AG04450 (cell line): ENCODE results near the gene LARP6. TPM values are rescaled to one million over a fixed set of nuclear protein-coding genes. Genes with fewer than 3 reads are reported as not detected.

Experiments used
- CTCF ChIA-PET: fragments of 300-600, 350-600 bp; formaldehyde crosslinking; extraction: SDS; loops from one replicate; lab custom pipeline; 2022; ENCODE audit warnings: antibody characterized with exemption, inconsistent platforms; lab: Charles Lee
- POLR2A ChIA-PET: fragments of 350-600 bp; formaldehyde crosslinking; extraction: SDS; loops from one replicate; lab custom pipeline; 2021; ENCODE audit warnings: antibody characterized with exemption, inconsistent platforms; lab: Yijun Ruan, JAX
- DNase-seq: peaks from one replicate; pipeline ENCODE4 v3.0.0-alpha.2; 2011; ENCODE audit warnings: low read depth, low spot score
- H3K27ac ChIP-seq: one replicate; pipeline ENCODE4 v1.5.1; 2012; ENCODE audit warnings: low read depth, low read length, control low read depth
- H3K27me3 ChIP-seq: one replicate; pipeline ENCODE4 v1.6.0; 2012; ENCODE audit warnings: low read length; ENCODE audit not compliant: control insufficient read depth, insufficient read depth
- H3K4me3 ChIP-seq: 2 replicates; pipeline ENCODE4 v1.5.1; 2011; ENCODE audit warnings: mild to moderate bottlenecking, low read depth, low read length, control low read depth
- H3K9me3 ChIP-seq: 2 replicates; pipeline ENCODE4 v1.5.1; 2012; ENCODE audit warnings: low read length; ENCODE audit not compliant: control insufficient read depth, insufficient read depth
- CTCF ChIP-seq: IDR thresholded peaks from 2 replicates; pipeline ENCODE4 v1.5.1; 2011; ENCODE audit warnings: low read depth, low read length, control low read depth, inconsistent platforms
- polyA plus RNA-seq: library from polyadenylated mRNA; depleted of rRNA; stranded (reverse); fragments of >200 nt; gene quantifications from 2 replicates; pipeline ENCODE4 v1.2.3, GENCODE V29; 2011

LARP6 gene
- polyA plus RNA-seq, 1 experiment = 235 TPM

- POLR2A ChIA-PET = no interaction called here
- no peak for DNase-seq
- CTCF ChIA-PET = interaction anchor here (2.7 to 4.3 kb wide), 2 partner anchors 18 to 45 kb away, joined by 9 to 21 read pairs; no protein-coding TSS in a partner anchor
- Histone ChIP-seq H3K27me3 (no peaks in the 10 kb centered on the region), H3K27ac (no peak overlapping the region), H3K9me3 (no peaks in the 10 kb centered on the region; the same call in 1 of the 2 replicates), H3K4me3 (no peak overlapping the region)
- TF ChIP-seq CTCF = no peak
These were observed 24.4 kb downstream of the LARP6 start for GRCh38 chr15:70829371-70830166.

DNA sequence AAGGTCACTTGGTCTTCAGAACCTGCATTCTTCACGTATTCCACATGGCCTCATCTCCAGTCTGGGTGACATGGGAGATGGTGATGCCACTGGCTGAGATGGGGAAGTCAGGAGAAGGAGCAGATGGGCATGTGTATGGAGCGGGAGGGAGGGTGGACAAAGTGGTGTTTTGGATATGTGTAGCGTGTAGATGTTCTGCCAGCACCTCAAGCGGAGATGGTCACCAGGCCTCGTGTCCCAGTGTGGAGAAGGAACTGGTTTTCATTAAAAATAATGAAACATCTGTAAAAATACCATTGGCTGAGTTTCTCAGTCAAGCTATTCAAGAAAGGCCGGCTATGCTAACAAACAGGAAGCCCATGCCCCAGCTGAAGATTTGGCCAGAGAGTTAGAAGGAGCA, 26.2 kb downstream of the LARP6 start:
- no peak overlapping the region for H3K27ac ChIP-seq
- POLR2A ChIA-PET = no interaction called here
- CTCF ChIA-PET = no interaction called here

GRCh38 chr15:70826634-70827033, 27.3 kb downstream of the LARP6 start:
- CTCF ChIA-PET = interaction anchor here (1.2 to 4.4 kb wide), 6 partner anchors 15 to 143 kb away, joined by 3 to 67 read pairs (median 4); no protein-coding TSS in a partner anchor
- Histone ChIP-seq H3K9me3 (no peaks in the 10 kb centered on the region), H3K27ac (no peak overlapping the region), H3K4me3 (no peak overlapping the region), H3K27me3 (no peaks in the 10 kb centered on the region)
- POLR2A ChIA-PET = interaction anchor here (1.2 to 2.1 kb wide), 2 partner anchors 26 to 37 kb away, joined by 3 to 7 read pairs; no protein-coding TSS in a partner anchor
- no peak for DNase-seq
- no peak for TF ChIP-seq CTCF

More for the DNA sequence above, 26.2 kb downstream of the LARP6 start:
- DNase-seq = no peak
- Histone ChIP-seq H3K9me3 (no peaks in the 10 kb centered on the region; the same call in 1 of the 2 replicates), H3K27me3 (no peaks in the 10 kb centered on the region), H3K4me3 (no peak overlapping the region)
- TF ChIP-seq CTCF = no peak

DNA sequence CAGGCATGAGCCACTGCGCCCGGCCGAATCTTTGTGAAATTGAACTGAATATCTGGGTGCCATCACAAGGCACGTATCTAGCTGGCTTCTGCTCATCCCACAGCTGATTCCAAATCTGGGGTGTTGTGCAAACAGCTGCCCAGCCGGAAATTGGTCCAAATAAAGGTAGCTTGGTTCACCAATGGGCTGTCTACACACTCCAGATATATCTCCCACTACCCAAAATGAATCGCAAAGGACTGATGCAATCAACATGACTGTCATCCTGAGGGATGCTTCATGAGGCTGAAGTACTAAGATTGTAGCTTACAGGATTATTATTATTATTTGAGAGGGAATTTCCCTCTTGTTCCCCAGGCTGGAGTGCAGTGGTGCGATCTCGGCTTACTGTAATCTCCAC, 28.1 kb downstream of the LARP6 start:
- no peaks in the 10 kb centered on the region for H3K9me3 ChIP-seq
- ChIA-PET POLR2A (interaction anchor here (1.2 to 2.1 kb wide), 2 partner anchors 26 to 38 kb away, joined by 3 to 7 read pairs; no protein-coding TSS in a partner anchor), CTCF (interaction anchor here (0.9 to 4.4 kb wide), 16 partner anchors 8 to 148 kb away, joined by 3 to 67 read pairs (median 7); no protein-coding TSS in a partner anchor)
- TF ChIP-seq CTCF = no peak
- H3K27me3 ChIP-seq = no peaks in the 10 kb centered on the region
- no peak for DNase-seq
- H3K4me3 ChIP-seq = no peak overlapping the region
- no peak overlapping the region for H3K27ac ChIP-seq

DNA sequence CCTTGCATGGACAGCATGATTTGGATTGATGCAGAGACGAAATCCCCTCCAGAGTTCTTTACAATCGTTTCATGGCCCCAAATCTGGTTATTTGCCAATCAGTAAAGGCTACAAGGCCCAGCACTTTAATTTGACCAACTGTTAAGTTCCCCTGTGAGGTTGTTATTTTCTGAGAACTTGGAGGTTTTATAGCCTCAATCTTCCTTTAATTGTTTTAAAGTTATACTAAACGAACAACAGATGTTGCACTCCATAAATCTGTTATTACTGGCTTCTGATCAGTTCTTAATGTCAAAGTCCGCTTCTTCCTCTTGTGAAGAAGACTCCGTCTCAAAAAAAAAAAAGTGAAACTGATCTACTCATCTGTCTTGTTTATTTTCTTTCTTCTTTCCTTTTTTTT, 30.8 kb downstream of the LARP6 start:
- CTCF ChIA-PET = interaction anchor here (0.7 to 4.4 kb wide), 3 partner anchors 12 to 991 kb away, joined by 3 to 67 read pairs (median 8); no protein-coding TSS in a partner anchor
- POLR2A ChIA-PET = no interaction called here
- Histone ChIP-seq H3K27me3 (no peaks in the 10 kb centered on the region), H3K4me3 (no peak overlapping the region), H3K27ac (no peak overlapping the region), H3K9me3 (no peaks in the 10 kb centered on the region)
- no peak for DNase-seq
- TF ChIP-seq CTCF = no peak
